Liver (tissue), 9 donors: ENCODE data around the gene IQCK. TPM values are rescaled to one million over a fixed set of nuclear protein-coding genes. Genes with fewer than 3 reads are reported as not detected.

Experiments used
- DNase-seq: peaks from one replicate; pipeline ENCODE4 v3.0.0-alpha.2; 2017; ENCODE audit warnings: low spot score
- H3K27ac ChIP-seq, 2 donors: one replicate each; pipeline ENCODE4 v1.7.0; 2013; ENCODE audit warnings: inconsistent platforms in 2 of 2, low read length in 2 of 2, control low read depth in 1 of 2, low read depth in 1 of 2, mild to moderate bottlenecking in 1 of 2
- H3K27me3 ChIP-seq, 4 donors: one replicate each; pipeline versions ENCODE4 v1.6.1 to v1.7.0; 2013; ENCODE audit warnings: low read length in 3 of 4, inconsistent platforms in 1 of 4, mild to moderate bottlenecking in 1 of 4, moderate library complexity in 1 of 4; ENCODE audit not compliant: control insufficient read depth in 4 of 4, insufficient read depth in 4 of 4
- H3K36me3 ChIP-seq, 4 donors: one replicate each; pipeline versions ENCODE4 v1.6.1 to v1.7.0; 2013; ENCODE audit warnings: low read length in 3 of 4, mild to moderate bottlenecking in 3 of 4, low read depth in 1 of 4, moderate library complexity in 1 of 4; ENCODE audit not compliant: control insufficient read depth in 4 of 4, insufficient read depth in 3 of 4
- H3K4me1 ChIP-seq, 4 donors: one replicate each; pipeline versions ENCODE4 v1.6.1 to v1.7.0; 2013; ENCODE audit warnings: low read length in 3 of 4, mild to moderate bottlenecking in 3 of 4, moderate library complexity in 1 of 4; ENCODE audit not compliant: control insufficient read depth in 4 of 4, insufficient read depth in 4 of 4
- H3K4me3 ChIP-seq, 3 donors: one replicate each; pipeline versions ENCODE4 v1.6.1 to v1.7.0; 2013; ENCODE audit warnings: low read length in 3 of 3, control low read depth in 1 of 3, low read depth in 1 of 3, mild to moderate bottlenecking in 1 of 3
- H3K9ac ChIP-seq, 2 donors: one replicate each; pipeline ENCODE4 v1.7.0; 2013; ENCODE audit warnings: low read length in 2 of 2, mild to moderate bottlenecking in 2 of 2, moderate library complexity in 2 of 2, control low read depth in 1 of 2, low read depth in 1 of 2
- H3K9me3 ChIP-seq, 4 donors: one replicate each; pipeline versions ENCODE4 v1.6.1 to v1.7.0; 2013; ENCODE audit warnings: low read length in 3 of 4; ENCODE audit not compliant: control insufficient read depth in 4 of 4
- FOXA1 ChIP-seq: IDR thresholded peaks from 2 replicates; pipeline ENCODE4 v1.6.1; 2016; ENCODE audit warnings: antibody characterized with exemption
- FOXA2 ChIP-seq: IDR thresholded peaks from 2 replicates; pipeline ENCODE4 v1.6.1; 2016; ENCODE audit warnings: antibody characterized with exemption
- GABPA ChIP-seq, 2 donors: IDR thresholded peaks in 1 of 2; conservative IDR thresholded peaks in 1 of 2; 2 replicates each; pipeline ENCODE4 v1.6.1; 2016; ENCODE audit warnings: antibody characterized with exemption in 2 of 2, mild to moderate bottlenecking in 1 of 2, moderate library complexity in 1 of 2
- HNF4A ChIP-seq, 2 donors: conservative IDR thresholded peaks; 2 replicates each; pipeline ENCODE4 v1.6.1; 2016; ENCODE audit warnings: antibody characterized with exemption in 2 of 2, mild to moderate bottlenecking in 2 of 2
- HNF4G ChIP-seq: IDR thresholded peaks from 2 replicates; pipeline ENCODE4 v1.6.1; 2016; ENCODE audit warnings: antibody characterized with exemption
- JUND ChIP-seq, 2 donors: IDR thresholded peaks; 2 replicates each; pipeline ENCODE4 v1.6.1; 2016; ENCODE audit warnings: antibody characterized with exemption in 2 of 2
- NR2F2 ChIP-seq: IDR thresholded peaks from 2 replicates; pipeline ENCODE4 v1.6.1; 2016; ENCODE audit warnings: antibody characterized with exemption
- RAD21 ChIP-seq, 2 donors: IDR thresholded peaks; 2 replicates each; pipeline ENCODE4 v1.6.1; 2016; ENCODE audit warnings: antibody characterized with exemption in 2 of 2, mild to moderate bottlenecking in 2 of 2
- RXRA ChIP-seq, 2 donors: IDR thresholded peaks; 2 replicates each; pipeline ENCODE4 v1.6.1; 2017 to 2018; ENCODE audit warnings: antibody characterized with exemption in 2 of 2, mild to moderate bottlenecking in 1 of 2
- SP1 ChIP-seq: IDR thresholded peaks from 2 replicates; pipeline ENCODE4 v1.6.1; 2018; ENCODE audit warnings: antibody characterized with exemption, mild to moderate bottlenecking
- TAF1 ChIP-seq: conservative IDR thresholded peaks from 2 replicates; pipeline ENCODE4 v1.6.1; 2016; ENCODE audit warnings: antibody characterized with exemption, mild to moderate bottlenecking
- YY1 ChIP-seq: IDR thresholded peaks from 2 replicates; pipeline ENCODE4 v1.6.1; 2016; ENCODE audit warnings: antibody characterized with exemption, mild to moderate bottlenecking
- WGBS: extraction: QIAGEN DNeasy Blood & Tissue Kit; methylation state at CpG from one replicate; pipeline ENCODE4 v1.1.7; 2013; 5-methylcytosine and 5-hydroxymethylcytosine counted together
- polyA plus RNA-seq, 2 donors: library from polyadenylated mRNA; stranded (reverse) in 1 of 2; unstranded in 1 of 2; fragments of 200-250 nt in 1 of 2; fragments of >200 nt in 1 of 2; fragmentation: Nextera tagmentation in 1 of 2; extraction: Ambion mirVana in 1 of 2; gene quantifications; one replicate each; pipeline versions ENCODE4 v1.2.1 to v1.2.3, GENCODE V29; 2013 to 2015
- total RNA-seq, 2 donors: library from RNA; depleted of rRNA; stranded (reverse); fragments of >200 nt; gene quantifications; one replicate each; pipeline ENCODE4 v1.2.3, GENCODE V29; 2014
- TF ChIP-seq, protein P1 (sequence below): IDR thresholded peaks from 2 replicates; pipeline ENCODE4 v1.6.1; 2016; ENCODE audit warnings: antibody characterized with exemption
- TF ChIP-seq, protein P2 (sequence below): IDR thresholded peaks from 2 replicates; pipeline ENCODE4 v1.6.1; 2016; ENCODE audit warnings: antibody characterized with exemption
- TF ChIP-seq, protein P3 (sequence below): IDR thresholded peaks from 2 replicates; pipeline ENCODE4 v1.6.1; 2016; ENCODE audit warnings: antibody characterized with exemption, mild to moderate bottlenecking
- TF ChIP-seq, protein P4 (sequence below): fragments of 150-350 bp; IDR thresholded peaks from 2 replicates; pipeline ENCODE4 v1.5.1; 2017; ENCODE audit warnings: improper control_type of control experiment, low read depth, low read length; ENCODE audit not compliant: missing input control
- TF ChIP-seq, protein P5 (sequence below): IDR thresholded peaks from 2 replicates; pipeline ENCODE4 v1.6.1; 2016; ENCODE audit warnings: antibody characterized with exemption
- donor health status: healthy.
- donor health status: healthy.
- donor health status: healthy.
- donor health status: healthy.
- donor health status: healthy.

Gene IQCK
- total and polyA plus RNA-seq, 4 donors, result 2.1 to 4.4 (median 2.9) TPM

DNA sequence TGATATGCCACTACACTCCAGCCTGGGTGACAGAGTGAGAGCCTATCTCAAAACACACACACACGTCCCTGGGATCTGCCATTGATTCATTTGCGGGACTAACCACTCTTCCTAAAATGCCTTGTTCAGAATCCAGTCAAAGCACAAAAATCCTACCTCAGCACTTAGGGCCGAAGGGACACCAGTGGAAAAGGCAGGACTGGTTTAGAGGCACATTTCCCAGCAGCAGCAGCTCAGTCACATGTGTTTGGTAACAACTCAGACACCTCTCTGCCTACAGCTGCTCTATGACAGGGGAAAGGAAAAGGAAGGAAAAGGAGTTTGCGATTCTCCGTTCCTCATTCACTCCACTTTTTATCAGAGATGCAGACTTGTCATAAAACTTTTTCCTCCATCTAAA is 12.2 kb upstream of the IQCK start:
- TF ChIP-seq YY1, result no peak
- no peak for TF ChIP-seq FOXA1
- TF ChIP-seq, protein P1, sequence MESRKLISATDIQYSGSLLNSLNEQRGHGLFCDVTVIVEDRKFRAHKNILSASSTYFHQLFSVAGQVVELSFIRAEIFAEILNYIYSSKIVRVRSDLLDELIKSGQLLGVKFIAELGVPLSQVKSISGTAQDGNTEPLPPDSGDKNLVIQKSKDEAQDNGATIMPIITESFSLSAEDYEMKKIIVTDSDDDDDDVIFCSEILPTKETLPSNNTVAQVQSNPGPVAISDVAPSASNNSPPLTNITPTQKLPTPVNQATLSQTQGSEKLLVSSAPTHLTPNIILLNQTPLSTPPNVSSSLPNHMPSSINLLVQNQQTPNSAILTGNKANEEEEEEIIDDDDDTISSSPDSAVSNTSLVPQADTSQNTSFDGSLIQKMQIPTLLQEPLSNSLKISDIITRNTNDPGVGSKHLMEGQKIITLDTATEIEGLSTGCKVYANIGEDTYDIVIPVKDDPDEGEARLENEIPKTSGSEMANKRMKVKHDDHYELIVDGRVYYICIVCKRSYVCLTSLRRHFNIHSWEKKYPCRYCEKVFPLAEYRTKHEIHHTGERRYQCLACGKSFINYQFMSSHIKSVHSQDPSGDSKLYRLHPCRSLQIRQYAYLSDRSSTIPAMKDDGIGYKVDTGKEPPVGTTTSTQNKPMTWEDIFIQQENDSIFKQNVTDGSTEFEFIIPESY, result no peak
- TF ChIP-seq SP1, result no peak
- no peak for TF ChIP-seq JUND (IDR thresholded peaks at IDR 0.05)
- TF ChIP-seq HNF4A (conservative IDR thresholded peaks at IDR 0.05), result no peak
- no peak for TF ChIP-seq RAD21 (IDR thresholded peaks at IDR 0.05)
- no peak for TF ChIP-seq GABPA (IDR thresholded peaks at IDR 0.05 in 1 of 2, conservative IDR thresholded peaks at IDR 0.05 in 1 of 2)
- no peak for TF ChIP-seq FOXA2
- no peak overlapping the region for H3K27ac ChIP-seq
- no peaks in the 10 kb centered on the region for H3K9me3 ChIP-seq
- no peaks in the 10 kb centered on the region for H3K4me1 ChIP-seq
- peaks cover 10 to 32% (median 20%) of the 10 kb centered on the region in 4 donors for H3K36me3 ChIP-seq
- no peak for DNase-seq
- no peak overlapping the region for H3K4me3 ChIP-seq
- H3K27me3 ChIP-seq, result no peaks in the 10 kb centered on the region
- no peak overlapping the region for H3K9ac ChIP-seq
- WGBS, result 84% methylated on average over 5 of the region's 5 CpGs

DNA sequence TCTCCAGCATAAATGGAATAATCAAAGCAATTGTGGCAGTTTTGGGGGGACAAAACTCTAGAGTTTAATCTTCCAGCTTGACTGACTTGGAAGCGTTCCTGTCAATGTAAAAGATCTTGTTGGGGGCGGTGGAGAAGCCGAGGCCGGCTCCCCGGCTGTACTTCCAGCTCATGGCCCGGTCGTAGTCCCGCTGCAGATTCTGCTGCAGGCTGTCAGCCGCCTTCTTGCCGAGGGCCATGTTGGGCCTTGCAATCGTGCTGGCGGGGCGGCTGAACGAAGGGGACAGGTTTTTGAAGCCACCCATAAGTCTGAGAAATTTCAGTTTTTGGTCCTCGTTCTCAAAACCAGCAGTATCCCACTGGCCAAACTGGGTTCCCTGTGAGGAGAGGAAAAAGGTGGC is 11.2 kb upstream of the IQCK start:
- Histone ChIP-seq H3K27me3 (no peaks in the 10 kb centered on the region), H3K4me3 (no peak overlapping the region), H3K36me3 (peaks cover 10 to 32% (median 17%) of the 10 kb centered on the region in 4 donors), H3K9me3 (no peaks in the 10 kb centered on the region), H3K27ac (no peak overlapping the region), H3K4me1 (no peaks in the 10 kb centered on the region), H3K9ac (no peak overlapping the region)
- WGBS, result 98% methylated on average over 15 of the region's 15 CpGs
- TF ChIP-seq, protein P2, sequence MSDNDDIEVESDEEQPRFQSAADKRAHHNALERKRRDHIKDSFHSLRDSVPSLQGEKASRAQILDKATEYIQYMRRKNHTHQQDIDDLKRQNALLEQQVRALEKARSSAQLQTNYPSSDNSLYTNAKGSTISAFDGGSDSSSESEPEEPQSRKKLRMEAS, result no peak
- TF ChIP-seq FOXA2 (no peak), SP1 (no peak), GABPA (IDR thresholded peaks at IDR 0.05 in 1 of 2, conservative IDR thresholded peaks at IDR 0.05 in 1 of 2) (no peak), YY1 (no peak), TAF1 (no peak), RXRA (IDR thresholded peaks at IDR 0.05) (no peak), HNF4G (no peak), FOXA1 (no peak), HNF4A (conservative IDR thresholded peaks at IDR 0.05) (no peak), NR2F2 (no peak)
- TF ChIP-seq, protein P1, result no peak
- TF ChIP-seq, protein P3, sequence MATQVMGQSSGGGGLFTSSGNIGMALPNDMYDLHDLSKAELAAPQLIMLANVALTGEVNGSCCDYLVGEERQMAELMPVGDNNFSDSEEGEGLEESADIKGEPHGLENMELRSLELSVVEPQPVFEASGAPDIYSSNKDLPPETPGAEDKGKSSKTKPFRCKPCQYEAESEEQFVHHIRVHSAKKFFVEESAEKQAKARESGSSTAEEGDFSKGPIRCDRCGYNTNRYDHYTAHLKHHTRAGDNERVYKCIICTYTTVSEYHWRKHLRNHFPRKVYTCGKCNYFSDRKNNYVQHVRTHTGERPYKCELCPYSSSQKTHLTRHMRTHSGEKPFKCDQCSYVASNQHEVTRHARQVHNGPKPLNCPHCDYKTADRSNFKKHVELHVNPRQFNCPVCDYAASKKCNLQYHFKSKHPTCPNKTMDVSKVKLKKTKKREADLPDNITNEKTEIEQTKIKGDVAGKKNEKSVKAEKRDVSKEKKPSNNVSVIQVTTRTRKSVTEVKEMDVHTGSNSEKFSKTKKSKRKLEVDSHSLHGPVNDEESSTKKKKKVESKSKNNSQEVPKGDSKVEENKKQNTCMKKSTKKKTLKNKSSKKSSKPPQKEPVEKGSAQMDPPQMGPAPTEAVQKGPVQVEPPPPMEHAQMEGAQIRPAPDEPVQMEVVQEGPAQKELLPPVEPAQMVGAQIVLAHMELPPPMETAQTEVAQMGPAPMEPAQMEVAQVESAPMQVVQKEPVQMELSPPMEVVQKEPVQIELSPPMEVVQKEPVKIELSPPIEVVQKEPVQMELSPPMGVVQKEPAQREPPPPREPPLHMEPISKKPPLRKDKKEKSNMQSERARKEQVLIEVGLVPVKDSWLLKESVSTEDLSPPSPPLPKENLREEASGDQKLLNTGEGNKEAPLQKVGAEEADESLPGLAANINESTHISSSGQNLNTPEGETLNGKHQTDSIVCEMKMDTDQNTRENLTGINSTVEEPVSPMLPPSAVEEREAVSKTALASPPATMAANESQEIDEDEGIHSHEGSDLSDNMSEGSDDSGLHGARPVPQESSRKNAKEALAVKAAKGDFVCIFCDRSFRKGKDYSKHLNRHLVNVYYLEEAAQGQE, result no peak
- TF ChIP-seq, protein P4, sequence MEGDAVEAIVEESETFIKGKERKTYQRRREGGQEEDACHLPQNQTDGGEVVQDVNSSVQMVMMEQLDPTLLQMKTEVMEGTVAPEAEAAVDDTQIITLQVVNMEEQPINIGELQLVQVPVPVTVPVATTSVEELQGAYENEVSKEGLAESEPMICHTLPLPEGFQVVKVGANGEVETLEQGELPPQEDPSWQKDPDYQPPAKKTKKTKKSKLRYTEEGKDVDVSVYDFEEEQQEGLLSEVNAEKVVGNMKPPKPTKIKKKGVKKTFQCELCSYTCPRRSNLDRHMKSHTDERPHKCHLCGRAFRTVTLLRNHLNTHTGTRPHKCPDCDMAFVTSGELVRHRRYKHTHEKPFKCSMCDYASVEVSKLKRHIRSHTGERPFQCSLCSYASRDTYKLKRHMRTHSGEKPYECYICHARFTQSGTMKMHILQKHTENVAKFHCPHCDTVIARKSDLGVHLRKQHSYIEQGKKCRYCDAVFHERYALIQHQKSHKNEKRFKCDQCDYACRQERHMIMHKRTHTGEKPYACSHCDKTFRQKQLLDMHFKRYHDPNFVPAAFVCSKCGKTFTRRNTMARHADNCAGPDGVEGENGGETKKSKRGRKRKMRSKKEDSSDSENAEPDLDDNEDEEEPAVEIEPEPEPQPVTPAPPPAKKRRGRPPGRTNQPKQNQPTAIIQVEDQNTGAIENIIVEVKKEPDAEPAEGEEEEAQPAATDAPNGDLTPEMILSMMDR, result no peak
- TF ChIP-seq, protein P5, sequence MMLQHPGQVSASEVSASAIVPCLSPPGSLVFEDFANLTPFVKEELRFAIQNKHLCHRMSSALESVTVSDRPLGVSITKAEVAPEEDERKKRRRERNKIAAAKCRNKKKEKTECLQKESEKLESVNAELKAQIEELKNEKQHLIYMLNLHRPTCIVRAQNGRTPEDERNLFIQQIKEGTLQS, result no peak
- DNase-seq, result no peak
